ENCODE measurements around the gene SEZ6.

SEZ6 gene

DNA sequence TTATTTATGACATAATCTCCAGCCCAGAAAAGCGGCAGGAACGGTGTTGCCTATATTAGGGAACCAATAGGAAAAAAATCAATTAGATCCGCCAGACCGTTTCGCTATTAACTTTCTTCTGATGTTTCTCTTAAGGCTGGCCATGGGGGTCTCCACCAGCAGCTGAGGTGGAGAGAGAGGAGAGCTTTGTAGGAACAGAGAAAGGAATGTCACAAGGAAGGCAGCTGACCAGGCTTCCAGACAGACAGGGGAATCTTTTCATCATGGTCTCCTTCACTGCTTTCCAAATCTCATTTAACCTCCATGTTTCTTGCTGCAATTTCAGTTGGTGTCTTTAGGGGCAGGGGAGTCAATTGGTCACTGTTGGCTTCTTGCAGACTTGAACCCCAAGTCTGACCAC lies 8.9 kb upstream of the SEZ6 start:
- TF ChIP-seq, protein P1, sequence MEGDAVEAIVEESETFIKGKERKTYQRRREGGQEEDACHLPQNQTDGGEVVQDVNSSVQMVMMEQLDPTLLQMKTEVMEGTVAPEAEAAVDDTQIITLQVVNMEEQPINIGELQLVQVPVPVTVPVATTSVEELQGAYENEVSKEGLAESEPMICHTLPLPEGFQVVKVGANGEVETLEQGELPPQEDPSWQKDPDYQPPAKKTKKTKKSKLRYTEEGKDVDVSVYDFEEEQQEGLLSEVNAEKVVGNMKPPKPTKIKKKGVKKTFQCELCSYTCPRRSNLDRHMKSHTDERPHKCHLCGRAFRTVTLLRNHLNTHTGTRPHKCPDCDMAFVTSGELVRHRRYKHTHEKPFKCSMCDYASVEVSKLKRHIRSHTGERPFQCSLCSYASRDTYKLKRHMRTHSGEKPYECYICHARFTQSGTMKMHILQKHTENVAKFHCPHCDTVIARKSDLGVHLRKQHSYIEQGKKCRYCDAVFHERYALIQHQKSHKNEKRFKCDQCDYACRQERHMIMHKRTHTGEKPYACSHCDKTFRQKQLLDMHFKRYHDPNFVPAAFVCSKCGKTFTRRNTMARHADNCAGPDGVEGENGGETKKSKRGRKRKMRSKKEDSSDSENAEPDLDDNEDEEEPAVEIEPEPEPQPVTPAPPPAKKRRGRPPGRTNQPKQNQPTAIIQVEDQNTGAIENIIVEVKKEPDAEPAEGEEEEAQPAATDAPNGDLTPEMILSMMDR (IDR thresholded peaks at IDR 0.05; ENCODE audit: unreplicated experiment in 3 of 3): no peak
- Mint-ChIP-seq H3K27ac (no peak overlapping the region), H3K4me1 (peaks cover 18% of the 10 kb centered on the region), H3K4me3 (no peak overlapping the region), H3K27me3 (ENCODE audit: low read depth) (peaks cover 89% of the 10 kb centered on the region), H3K36me3 (ENCODE audit: low read depth) (no peaks in the 10 kb centered on the region), H3K9me3 (no peaks in the 10 kb centered on the region)

DNA sequence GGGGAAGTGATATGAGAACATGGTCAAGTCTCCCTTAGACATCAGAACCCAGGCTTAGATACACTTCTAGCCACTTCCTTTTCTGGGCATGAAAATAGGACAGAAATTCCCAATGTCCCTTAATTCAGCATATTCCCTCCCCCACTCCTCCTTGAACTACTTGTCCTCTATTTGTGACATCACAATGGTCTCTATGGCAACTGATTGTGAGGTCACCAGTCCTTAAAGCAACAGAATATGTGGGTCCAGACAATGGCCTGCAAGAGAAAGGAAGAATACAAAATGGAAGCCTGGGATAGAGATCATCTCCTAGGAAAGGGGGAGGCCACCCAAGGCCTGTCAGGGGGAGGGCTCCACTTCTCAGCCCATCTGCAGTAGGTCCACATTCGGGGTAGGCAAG lies 6.7 kb upstream of the SEZ6 start:
- Mint-ChIP-seq H3K4me1 (peaks cover 13% of the 10 kb centered on the region), H3K4me3 (no peak overlapping the region), H3K9me3 (no peaks in the 10 kb centered on the region), H3K36me3 (ENCODE audit: low read depth) (no peaks in the 10 kb centered on the region), H3K27me3 (ENCODE audit: low read depth) (peaks cover 88% of the 10 kb centered on the region), H3K27ac (no peak overlapping the region)
- TF ChIP-seq, protein P1 (IDR thresholded peaks at IDR 0.05; ENCODE audit: unreplicated experiment in 3 of 3): no peak

DNA sequence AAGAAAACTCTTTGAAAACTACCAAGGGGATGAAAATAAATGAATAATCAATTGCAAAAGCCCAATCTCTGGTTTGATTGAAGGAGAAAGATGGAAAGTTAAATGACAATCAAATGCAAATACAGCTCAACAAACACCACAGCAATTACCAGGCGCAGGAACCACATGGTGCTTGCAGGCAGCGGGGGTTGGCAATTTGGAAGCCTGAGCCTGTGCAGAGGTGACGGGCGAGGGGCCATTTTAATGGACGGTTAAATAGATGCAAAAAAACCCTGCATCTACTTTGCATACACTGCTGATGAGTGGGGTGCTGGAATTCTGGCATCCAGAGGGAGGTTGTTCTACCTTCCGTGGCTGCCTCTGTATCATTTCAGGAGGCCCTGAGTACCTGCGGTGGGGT lies 4.8 kb upstream of the SEZ6 start:
- H3K9me3 Mint-ChIP-seq: no peaks in the 10 kb centered on the region

DNA sequence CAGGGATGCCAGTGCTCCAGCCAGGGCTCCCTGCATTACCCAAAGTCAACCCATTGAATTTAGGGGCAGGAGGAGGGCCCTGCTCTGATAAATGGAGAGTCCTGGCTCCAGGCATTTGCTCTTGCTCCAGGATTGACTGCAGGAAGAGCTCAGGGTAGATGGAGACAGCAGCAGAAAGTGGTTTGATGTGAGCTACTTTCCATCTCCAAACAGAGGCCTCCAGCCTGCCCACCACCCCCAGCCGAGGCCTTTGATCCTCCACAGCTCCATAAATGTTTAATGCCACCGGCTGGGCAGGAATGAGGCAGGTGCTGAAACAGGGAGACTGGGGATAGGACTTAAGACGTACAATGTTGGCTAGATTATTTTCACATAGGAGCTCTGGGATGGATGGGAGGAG lies 4.3 kb upstream of the SEZ6 start:
- H3K27ac Mint-ChIP-seq: no peak overlapping the region
- H3K4me3 Mint-ChIP-seq: no peak overlapping the region
- H3K9me3 Mint-ChIP-seq: no peaks in the 10 kb centered on the region
- TF ChIP-seq, protein P1 (IDR thresholded peaks at IDR 0.05; ENCODE audit: unreplicated experiment in 3 of 3): no peak
- H3K36me3 Mint-ChIP-seq (ENCODE audit: low read depth): no peaks in the 10 kb centered on the region
- peaks cover 85% of the 10 kb centered on the region for H3K27me3 Mint-ChIP-seq (ENCODE audit: low read depth)
- H3K4me1 Mint-ChIP-seq: peaks cover 16% of the 10 kb centered on the region

More for the DNA sequence above, 4.8 kb upstream of the SEZ6 start:
- Mint-ChIP-seq H3K27ac (no peak overlapping the region), H3K4me3 (no peak overlapping the region), H3K4me1 (peaks cover 16% of the 10 kb centered on the region), H3K27me3 (ENCODE audit: low read depth) (peaks cover 84% of the 10 kb centered on the region), H3K36me3 (ENCODE audit: low read depth) (no peaks in the 10 kb centered on the region)
- TF ChIP-seq, protein P1 (IDR thresholded peaks at IDR 0.05; ENCODE audit: unreplicated experiment in 3 of 3): no peak

DNA sequence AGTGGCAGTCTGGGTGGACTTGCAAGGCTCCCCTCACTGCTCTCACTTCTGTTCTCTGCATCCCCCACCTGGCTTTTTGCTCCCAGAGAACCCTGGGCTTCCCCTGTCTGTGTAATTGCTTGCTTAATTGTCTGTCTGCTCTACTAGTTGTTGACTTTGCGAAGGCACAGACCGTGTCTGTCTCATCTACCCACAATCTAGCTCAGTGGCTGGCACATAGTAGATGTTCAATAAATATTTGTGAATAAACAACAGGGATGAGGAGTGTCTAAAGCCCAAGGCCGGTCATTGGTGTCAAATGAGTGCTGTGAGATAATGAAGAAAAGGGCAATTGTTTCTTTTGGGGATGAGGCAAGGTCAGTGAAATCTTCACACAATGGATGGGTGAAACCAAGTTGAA lies 2.8 kb upstream of the SEZ6 start:
- H3K4me1 Mint-ChIP-seq: peaks cover 5% of the 10 kb centered on the region
- H3K36me3 Mint-ChIP-seq (ENCODE audit: low read depth): no peaks in the 10 kb centered on the region
- H3K9me3 Mint-ChIP-seq: no peaks in the 10 kb centered on the region
- peaks cover 86% of the 10 kb centered on the region for H3K27me3 Mint-ChIP-seq (ENCODE audit: low read depth)
- no peak overlapping the region for H3K27ac Mint-ChIP-seq
- TF ChIP-seq, protein P1 (IDR thresholded peaks at IDR 0.05; ENCODE audit: unreplicated experiment in 3 of 3): no peak
- H3K4me3 Mint-ChIP-seq: no peak overlapping the region

DNA sequence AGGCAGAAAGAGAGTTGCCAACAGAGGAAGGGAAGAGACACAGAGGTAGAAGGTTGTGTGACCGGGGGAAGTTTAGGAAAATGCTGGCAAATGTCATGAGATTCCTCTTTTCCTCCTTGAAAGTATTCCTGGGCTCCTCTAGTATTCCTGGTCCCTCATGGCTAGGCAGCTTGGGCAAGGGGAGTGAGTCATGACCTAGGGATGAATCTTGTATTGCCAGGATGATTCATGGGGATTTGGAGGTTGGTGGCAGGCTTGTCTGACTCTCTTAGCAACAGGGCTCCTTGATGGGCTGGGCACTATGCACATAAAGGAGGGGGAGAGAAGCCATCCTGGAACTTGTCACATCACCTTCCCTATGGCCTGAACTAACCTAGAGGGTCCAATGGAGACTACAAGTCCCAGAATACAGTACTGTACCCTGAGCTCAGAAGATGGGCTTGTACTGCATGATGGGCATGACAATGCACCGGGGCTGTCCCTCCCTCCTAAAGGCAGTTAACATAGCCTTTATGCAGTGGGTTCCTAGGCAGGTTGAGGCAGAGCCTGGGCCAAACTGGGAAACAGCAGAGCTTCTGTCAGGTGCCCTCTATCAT lies 2.1 kb upstream of the SEZ6 start:
- Mint-ChIP-seq H3K4me1 (peaks cover 5% of the 10 kb centered on the region), H3K4me3 (no peak overlapping the region), H3K9me3 (no peaks in the 10 kb centered on the region), H3K27ac (no peak overlapping the region), H3K36me3 (ENCODE audit: low read depth) (no peaks in the 10 kb centered on the region), H3K27me3 (ENCODE audit: low read depth) (peaks cover 90% of the 10 kb centered on the region)
- TF ChIP-seq, protein P1 (IDR thresholded peaks at IDR 0.05; ENCODE audit: unreplicated experiment in 3 of 3): no peak
